Right lobe of liver (tissue), 4 donors: ENCODE results near the gene CRYL1.

ENCODE experiments used
- POLR2A ChIP-seq: fragments of 450-650 bp; IDR thresholded peaks from one replicate; pipeline ENCODE4 v1.6.1; 2017; ENCODE audit warnings: antibody characterized with exemption, mild to moderate bottlenecking
- TF ChIP-seq, protein P1 (sequence below), 4 donors: fragments of 200-600 bp in 3 of 4; fragments of 450-650 bp in 1 of 4; IDR thresholded peaks; one replicate each; pipeline versions ENCODE4 v1.5.1 to v1.8.0; 2016 to 2022; ENCODE audit warnings: antibody characterized with exemption in 4 of 4, mild to moderate bottlenecking in 2 of 4
- donor health status: DM: no; HTN: no; CAD: no.
- donor health status: DM: no; HTN: no; CAD: no.
- donor health status: DM: no; HTN: yes; CAD: no.

GRCh38 chr13:20399961-20400360 is 125.7 kb downstream of the CRYL1 start:
- TF ChIP-seq, protein P1, sequence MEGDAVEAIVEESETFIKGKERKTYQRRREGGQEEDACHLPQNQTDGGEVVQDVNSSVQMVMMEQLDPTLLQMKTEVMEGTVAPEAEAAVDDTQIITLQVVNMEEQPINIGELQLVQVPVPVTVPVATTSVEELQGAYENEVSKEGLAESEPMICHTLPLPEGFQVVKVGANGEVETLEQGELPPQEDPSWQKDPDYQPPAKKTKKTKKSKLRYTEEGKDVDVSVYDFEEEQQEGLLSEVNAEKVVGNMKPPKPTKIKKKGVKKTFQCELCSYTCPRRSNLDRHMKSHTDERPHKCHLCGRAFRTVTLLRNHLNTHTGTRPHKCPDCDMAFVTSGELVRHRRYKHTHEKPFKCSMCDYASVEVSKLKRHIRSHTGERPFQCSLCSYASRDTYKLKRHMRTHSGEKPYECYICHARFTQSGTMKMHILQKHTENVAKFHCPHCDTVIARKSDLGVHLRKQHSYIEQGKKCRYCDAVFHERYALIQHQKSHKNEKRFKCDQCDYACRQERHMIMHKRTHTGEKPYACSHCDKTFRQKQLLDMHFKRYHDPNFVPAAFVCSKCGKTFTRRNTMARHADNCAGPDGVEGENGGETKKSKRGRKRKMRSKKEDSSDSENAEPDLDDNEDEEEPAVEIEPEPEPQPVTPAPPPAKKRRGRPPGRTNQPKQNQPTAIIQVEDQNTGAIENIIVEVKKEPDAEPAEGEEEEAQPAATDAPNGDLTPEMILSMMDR (IDR thresholded peaks at IDR 0.05), result no peak
- no peak for TF ChIP-seq POLR2A
